Osteoblast (primary cell): ENCODE data around the gene SLC6A5. TPM values are rescaled to one million over a fixed set of nuclear protein-coding genes. Genes with fewer than 3 reads are reported as not detected.

Experiments used
- DNase-seq: peaks from one replicate; pipeline ENCODE4 v3.0.0; 2011; ENCODE audit warnings: low spot score, mixed read lengths; ENCODE audit not compliant: insufficient read length; ENCODE audit errors: missing footprints
- H2AFZ ChIP-seq: 2 replicates; pipeline ENCODE4 v1.6.0; 2011; ENCODE audit warnings: mild to moderate bottlenecking, low read length
- H3K27ac ChIP-seq: 2 replicates; pipeline ENCODE4 v1.5.1; 2011; ENCODE audit warnings: mild to moderate bottlenecking, low read depth, low read length, moderate library complexity
- H3K27me3 ChIP-seq: 2 replicates; pipeline ENCODE4 v1.6.0; 2012; ENCODE audit warnings: mild to moderate bottlenecking, control low read depth, inconsistent platforms, low read length, moderate library complexity; ENCODE audit not compliant: insufficient read depth
- H3K36me3 ChIP-seq: 2 replicates; pipeline ENCODE4 v1.5.1; 2011; ENCODE audit warnings: mild to moderate bottlenecking, low read length, control low read depth, moderate library complexity; ENCODE audit not compliant: insufficient read depth
- H3K4me1 ChIP-seq: 2 replicates; pipeline ENCODE4 v1.5.1; 2011; ENCODE audit warnings: mild to moderate bottlenecking, low read length, control low read depth, moderate library complexity; ENCODE audit not compliant: insufficient read depth
- H3K4me2 ChIP-seq: 2 replicates; pipeline ENCODE4 v1.6.0; 2011; ENCODE audit warnings: mild to moderate bottlenecking, low read length; ENCODE audit not compliant: insufficient read depth
- H3K4me3 ChIP-seq: fragments of 200-600 bp; sonication (generic); 3 replicates; pipeline ENCODE4 v1.5.1; 2012; ENCODE audit warnings: mild to moderate bottlenecking, low read length, inconsistent platforms; ENCODE audit not compliant: insufficient read depth
- H3K79me2 ChIP-seq: 2 replicates; pipeline ENCODE4 v1.6.0; 2012; ENCODE audit warnings: mild to moderate bottlenecking, low read length, control low read depth, inconsistent platforms; ENCODE audit not compliant: insufficient read depth
- H3K9me3 ChIP-seq: 2 replicates; pipeline ENCODE4 v1.5.1; 2011; ENCODE audit warnings: low read depth, low read length, control low read depth
- H4K20me1 ChIP-seq: 2 replicates; pipeline ENCODE4 v1.6.0; 2012; ENCODE audit warnings: mild to moderate bottlenecking, low read length, control low read depth; ENCODE audit not compliant: insufficient read depth
- CTCF ChIP-seq: IDR thresholded peaks from 2 replicates; pipeline ENCODE4 v1.5.1; 2011; ENCODE audit warnings: mild to moderate bottlenecking, low read depth, low read length, moderate library complexity; ENCODE audit errors: extremely low read depth
- total RNA-seq: library from RNA; depleted of rRNA; stranded (reverse); fragments of >200 nt; gene quantifications from 2 replicates; pipeline ENCODE4 v1.2.3, GENCODE V29; 2012

SLC6A5 gene
- total RNA-seq, 1 donor, result not detected

GRCh38 chr11:20608934-20609333, 9.5 kb downstream of the SLC6A5 start:
- Histone ChIP-seq H2AFZ (no peak overlapping the region), H3K36me3 (no peaks in the 10 kb centered on the region), H3K4me2 (no peak overlapping the region), H4K20me1 (no peaks in the 10 kb centered on the region), H3K4me1 (peaks cover 4% of the 10 kb centered on the region), H3K27me3 (peaks cover 42% of the 10 kb centered on the region), H3K79me2 (no peaks in the 10 kb centered on the region), H3K27ac (no peak overlapping the region), H3K4me3 (no peak overlapping the region), H3K9me3 (no peaks in the 10 kb centered on the region)
- no peak for TF ChIP-seq CTCF
- no peak for DNase-seq

- no peaks in the 10 kb centered on the region for H3K9me3 ChIP-seq
- H4K20me1 ChIP-seq, result no peaks in the 10 kb centered on the region
- H3K4me3 ChIP-seq, result peak overlapping the region; percentile 38
- peak; percentile 96 for DNase-seq
- H3K4me1 ChIP-seq, result peaks cover 4% of the 10 kb centered on the region
- H2AFZ ChIP-seq, result peak overlapping the region; percentile 60
- no peaks in the 10 kb centered on the region for H3K36me3 ChIP-seq
- H3K4me2 ChIP-seq, result peak overlapping the region; percentile 76
- H3K27me3 ChIP-seq, result peaks cover 31% of the 10 kb centered on the region
- H3K79me2 ChIP-seq, result no peaks in the 10 kb centered on the region
- H3K27ac ChIP-seq, result no peak overlapping the region
- peak; percentile 84 for TF ChIP-seq CTCF
Observed at GRCh38 chr11:20609727-20610707, 10.6 kb downstream of the SLC6A5 start.

DNA sequence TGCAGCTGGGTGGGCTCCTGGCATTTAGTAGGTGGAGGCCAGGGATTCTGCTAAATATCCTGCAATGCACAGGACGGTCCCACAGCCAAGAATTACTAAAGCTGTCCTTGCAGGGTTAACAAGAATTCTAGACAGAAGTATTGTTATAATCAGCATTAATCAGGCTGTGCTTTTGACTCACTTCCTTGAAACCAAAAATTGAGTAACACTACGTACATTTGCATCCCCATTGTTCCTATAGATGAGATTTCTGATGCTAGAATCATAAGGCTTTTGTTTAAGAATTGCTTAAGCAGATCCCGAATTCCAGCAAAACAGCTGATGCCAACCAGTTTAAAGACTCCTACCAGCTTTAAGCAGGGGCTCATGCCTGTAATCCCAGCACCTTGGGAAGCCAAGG, 11.4 kb downstream of the SLC6A5 start:
- H3K79me2 ChIP-seq, result no peaks in the 10 kb centered on the region
- no peak overlapping the region for H2AFZ ChIP-seq
- H3K36me3 ChIP-seq, result no peaks in the 10 kb centered on the region
- DNase-seq, result no peak
- H3K4me2 ChIP-seq, result no peak overlapping the region
- no peak for TF ChIP-seq CTCF
- H3K4me3 ChIP-seq, result no peak overlapping the region
- no peaks in the 10 kb centered on the region for H3K9me3 ChIP-seq
- H3K27ac ChIP-seq, result no peak overlapping the region
- H3K4me1 ChIP-seq, result peaks cover 4% of the 10 kb centered on the region
- no peaks in the 10 kb centered on the region for H4K20me1 ChIP-seq
- peaks cover 23% of the 10 kb centered on the region for H3K27me3 ChIP-seq

- no peak overlapping the region for H3K27ac ChIP-seq
- no peak overlapping the region for H3K4me3 ChIP-seq
- no peaks in the 10 kb centered on the region for H3K9me3 ChIP-seq
- H3K27me3 ChIP-seq, result peaks cover 17% of the 10 kb centered on the region
- H3K4me1 ChIP-seq, result peaks cover 4% of the 10 kb centered on the region
- no peak for TF ChIP-seq CTCF
- DNase-seq, result no peak
- no peak overlapping the region for H2AFZ ChIP-seq
- no peaks in the 10 kb centered on the region for H3K79me2 ChIP-seq
- no peak overlapping the region for H3K4me2 ChIP-seq
- no peaks in the 10 kb centered on the region for H4K20me1 ChIP-seq
- no peaks in the 10 kb centered on the region for H3K36me3 ChIP-seq
Observed at GRCh38 chr11:20611445-20611844, 12.0 kb downstream of the SLC6A5 start.
